SK-N-SH (cell line): ENCODE data around the gene MVD.

Experiments used
- CTCF ChIP-seq: fragments of 200-600 bp; sonication (generic); IDR thresholded peaks from 2 replicates; pipeline ENCODE4 v1.6.1; 2017; ENCODE audit warnings: antibody characterized with exemption, mild to moderate bottlenecking, moderate library complexity
- EZH2phosphoT487 ChIP-seq: fragments of 200-600 bp; sonication (generic); IDR thresholded peaks from 2 replicates; pipeline ENCODE4 v1.6.1; 2017; ENCODE audit warnings: low read depth, mixed run types, mild to moderate bottlenecking, antibody characterized with exemption, moderate library complexity, borderline replicate concordance
- RFX5 ChIP-seq: IDR thresholded peaks from 2 replicates; pipeline ENCODE4 v1.6.1; 2012; ENCODE audit warnings: mild to moderate bottlenecking, improper control_type of control experiment, low read length

GRCh38 chr16:88636488-88637265, 26.2 kb downstream of the MVD start:
- TF ChIP-seq RFX5, result no peak
- no peak for TF ChIP-seq CTCF
- TF ChIP-seq EZH2phosphoT487, result no peak
